ENCODE results near the gene XAGE1B. TPM values are rescaled to one million over a fixed set of nuclear protein-coding genes. Genes with fewer than 3 reads are reported as not detected.
"Not testable (repeated sequence)": the region's sequence is repeated elsewhere in the genome, so short reads cannot be mapped to it uniquely, and the experiment has no call there.

Gene XAGE1B
- not detected for total RNA-seq (2013)
- polyA plus RNA-seq, result not detected
- polyA minus RNA-seq, result not detected in 2 replicates
- total RNA-seq, result 0 to 0.12 (median 0) reads per million in 11 experiments

- H3K27ac ChIP-seq (ENCODE audit: low read depth in 1 of 2, low read length in 2 of 2); H3K4me2 ChIP-seq (replicated peaks; ENCODE audit: extremely low read depth, low read length, poor library complexity, severe bottlenecking); H3K9me3 ChIP-seq (replicated peaks in 1 of 2; ENCODE audit: control insufficient read depth in 1 of 2, insufficient read depth in 1 of 2, low read length in 2 of 2); H3K36me3 ChIP-seq (replicated peaks in 1 of 2; ENCODE audit: control insufficient read depth in 1 of 2, insufficient read depth in 2 of 2, low read length in 2 of 2); H3K79me2 ChIP-seq (ENCODE audit: insufficient read depth, low read length); intact Hi-C loops (cut with micrococcal nuclease); H3K9me3 Mint-ChIP-seq; H3K4me3 Mint-ChIP-seq; H3K27ac Mint-ChIP-seq; H3K36me3 Mint-ChIP-seq; H4K20me1 ChIP-seq (ENCODE audit: insufficient read depth, low read length); H2AFZ ChIP-seq (ENCODE audit: insufficient read depth, low read depth, low read length, poor library complexity, severe bottlenecking); H3K27me3 ChIP-seq (ENCODE audit: control insufficient read depth in 2 of 2, insufficient read depth in 2 of 2, low read length in 2 of 2); H3K4me3 ChIP-seq (replicated peaks in 1 of 3; ENCODE audit: low read depth in 2 of 3, low read length in 3 of 3); H3K4me1 ChIP-seq (ENCODE audit: control insufficient read depth in 1 of 2, insufficient read depth in 2 of 2, low read length in 2 of 2); DNase-seq; H3K9ac ChIP-seq (ENCODE audit: insufficient read depth, low read length, poor library complexity, severe bottlenecking); H3K27me3 Mint-ChIP-seq (ENCODE audit: low read depth in 3 of 3); H3K4me1 Mint-ChIP-seq: not testable (repeated sequence)
- WGBS (ENCODE audit: insufficient coverage), result no CpG with 5 or more reads among the region's 18 CpGs
These were observed at the start of gene XAGE1B for GRCh38 chrX:52516987-52517325. Gene XAGE1B (minus strand): TSS chrX:52517063. CDS start chrX:52515527, 1,536 bp downstream.

- no peaks in the 10 kb centered on the region for H3K4me1 ChIP-seq (ENCODE audit: control insufficient read depth in 1 of 2, insufficient read depth in 2 of 2, low read length in 2 of 2)
- Mint-ChIP-seq H3K36me3 (no peaks in the 10 kb centered on the region), H3K4me3 (no peak overlapping the region), H3K27me3 (ENCODE audit: low read depth in 3 of 3) (peaks cover 0 to 7% (median 3%) of the 10 kb centered on the region in 3 donors), H3K4me1 (no peaks in the 10 kb centered on the region), H3K9me3 (peaks cover 0 to 2% (median 0%) of the 10 kb centered on the region in 7 donors), H3K27ac (no peak overlapping the region)
- 100% methylated on average over 4 of the region's 10 CpGs for WGBS (ENCODE audit: insufficient coverage)
- no peak for DNase-seq
- no peak overlapping the region for H3K4me3 ChIP-seq (replicated peaks in 1 of 3; ENCODE audit: low read depth in 2 of 3, low read length in 3 of 3)
- no peak overlapping the region for H3K9ac ChIP-seq (ENCODE audit: insufficient read depth, low read length, poor library complexity, severe bottlenecking)
- no peaks in the 10 kb centered on the region for H3K36me3 ChIP-seq (replicated peaks in 1 of 2; ENCODE audit: control insufficient read depth in 1 of 2, insufficient read depth in 2 of 2, low read length in 2 of 2)
- no peak for TF ChIP-seq CTCF (IDR thresholded peaks at IDR 0.05)
- no peaks in the 10 kb centered on the region for H3K27me3 ChIP-seq (ENCODE audit: control insufficient read depth in 2 of 2, insufficient read depth in 2 of 2, low read length in 2 of 2)
- no peaks in the 10 kb centered on the region for H3K79me2 ChIP-seq (ENCODE audit: insufficient read depth, low read length)
- intact Hi-C loops (cut with micrococcal nuclease), result no loop called here
- no peaks in the 10 kb centered on the region for H4K20me1 ChIP-seq (ENCODE audit: insufficient read depth, low read length)
- H2AFZ ChIP-seq (ENCODE audit: insufficient read depth, low read depth, low read length, poor library complexity, severe bottlenecking), result no peak overlapping the region
- H3K4me2 ChIP-seq (replicated peaks; ENCODE audit: extremely low read depth, low read length, poor library complexity, severe bottlenecking), result no peak overlapping the region
- H3K9me3 ChIP-seq (replicated peaks in 1 of 2; ENCODE audit: control insufficient read depth in 1 of 2, insufficient read depth in 1 of 2, low read length in 2 of 2), result no peaks in the 10 kb centered on the region
- H3K27ac ChIP-seq (ENCODE audit: low read depth in 1 of 2, low read length in 2 of 2), result no peak overlapping the region
These were observed 46.2 kb upstream of the XAGE1B start for GRCh38 chrX:52563105-52563504.
